ENCODE data around the gene ARHGEF40.

- no peak for TF ChIP-seq ESRRA (IDR thresholded peaks at IDR 0.05; ENCODE audit: low read length)
- TF ChIP-seq ETV6 (conservative IDR thresholded peaks at IDR 0.05 in 1 of 2, IDR thresholded peaks at IDR 0.05 in 1 of 2; ENCODE audit: borderline replicate concordance in 1 of 2, low read depth in 1 of 2), result no peak
- no peak for TF ChIP-seq EP300 (IDR thresholded peaks at IDR 0.05; ENCODE audit: borderline replicate concordance in 1 of 2, control insufficient read depth in 1 of 2, low read depth in 2 of 2, low read length in 2 of 2)
- TF ChIP-seq ZBTB11 (CRISPR knock-in tag; IDR thresholded peaks at IDR 0.05), result no peak
- no peak for TF ChIP-seq SPI1 (IDR thresholded peaks at IDR 0.05; ENCODE audit: borderline replicate concordance, insufficient read depth, low read depth, low read length)
- no peak for TF ChIP-seq POLR2A (IDR thresholded peaks at IDR 0.05; ENCODE audit: low read depth, low read length)
- TF ChIP-seq, protein P1, sequence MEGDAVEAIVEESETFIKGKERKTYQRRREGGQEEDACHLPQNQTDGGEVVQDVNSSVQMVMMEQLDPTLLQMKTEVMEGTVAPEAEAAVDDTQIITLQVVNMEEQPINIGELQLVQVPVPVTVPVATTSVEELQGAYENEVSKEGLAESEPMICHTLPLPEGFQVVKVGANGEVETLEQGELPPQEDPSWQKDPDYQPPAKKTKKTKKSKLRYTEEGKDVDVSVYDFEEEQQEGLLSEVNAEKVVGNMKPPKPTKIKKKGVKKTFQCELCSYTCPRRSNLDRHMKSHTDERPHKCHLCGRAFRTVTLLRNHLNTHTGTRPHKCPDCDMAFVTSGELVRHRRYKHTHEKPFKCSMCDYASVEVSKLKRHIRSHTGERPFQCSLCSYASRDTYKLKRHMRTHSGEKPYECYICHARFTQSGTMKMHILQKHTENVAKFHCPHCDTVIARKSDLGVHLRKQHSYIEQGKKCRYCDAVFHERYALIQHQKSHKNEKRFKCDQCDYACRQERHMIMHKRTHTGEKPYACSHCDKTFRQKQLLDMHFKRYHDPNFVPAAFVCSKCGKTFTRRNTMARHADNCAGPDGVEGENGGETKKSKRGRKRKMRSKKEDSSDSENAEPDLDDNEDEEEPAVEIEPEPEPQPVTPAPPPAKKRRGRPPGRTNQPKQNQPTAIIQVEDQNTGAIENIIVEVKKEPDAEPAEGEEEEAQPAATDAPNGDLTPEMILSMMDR (IDR thresholded peaks at IDR 0.05 in 2 of 3, conservative IDR thresholded peaks at IDR 0.05 in 1 of 3; ENCODE audit: control insufficient read depth in 2 of 3, extremely low read depth in 1 of 3, insufficient read depth in 1 of 3, low read depth in 3 of 3, low read length in 3 of 3), result no peak
- no peak for TF ChIP-seq FOXK2 (IDR thresholded peaks at IDR 0.05)
- TF ChIP-seq SMAD5 (IDR thresholded peaks at IDR 0.05; ENCODE audit: low read depth), result no peak
These were observed 43.3 kb downstream of the ARHGEF40 start for GRCh38 chr14:21113369-21113768.

All from GM12878 (cell line).